Measurements from ENCODE around the gene SLC38A9.

The SLC38A9 gene

DNA sequence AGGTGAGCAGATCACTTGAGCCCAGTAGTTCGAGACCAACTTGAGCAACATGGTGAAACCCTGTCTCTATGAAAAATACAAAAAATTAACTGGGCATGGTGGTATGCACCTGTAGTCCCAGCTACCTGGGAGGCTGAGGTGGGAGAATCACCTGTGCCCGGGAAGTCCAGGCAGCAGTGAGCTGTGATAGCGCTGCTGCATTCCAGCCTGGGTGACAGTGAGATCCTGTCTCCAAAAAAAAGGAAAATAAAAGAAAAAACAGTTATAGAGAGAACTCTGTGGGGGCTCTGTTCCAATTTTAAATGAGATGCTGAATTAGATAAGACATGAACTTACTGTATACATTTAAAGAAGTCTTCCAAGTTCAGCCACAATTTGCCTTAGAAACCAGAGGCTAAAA lies 44.2 kb downstream of the SLC38A9 start:
- Mint-ChIP-seq H3K27ac (no peak overlapping the region), H3K4me1 (ENCODE audit: low read depth) (peaks cover 7% of the 10 kb centered on the region), H3K9me3 (no peaks in the 10 kb centered on the region), H3K27me3 (ENCODE audit: low read depth) (no peaks in the 10 kb centered on the region), H3K4me3 (no peak overlapping the region), H3K36me3 (ENCODE audit: low read depth) (peaks cover 27% of the 10 kb centered on the region)
- no peak for DNase-seq (ENCODE audit: low spot score)

DNA sequence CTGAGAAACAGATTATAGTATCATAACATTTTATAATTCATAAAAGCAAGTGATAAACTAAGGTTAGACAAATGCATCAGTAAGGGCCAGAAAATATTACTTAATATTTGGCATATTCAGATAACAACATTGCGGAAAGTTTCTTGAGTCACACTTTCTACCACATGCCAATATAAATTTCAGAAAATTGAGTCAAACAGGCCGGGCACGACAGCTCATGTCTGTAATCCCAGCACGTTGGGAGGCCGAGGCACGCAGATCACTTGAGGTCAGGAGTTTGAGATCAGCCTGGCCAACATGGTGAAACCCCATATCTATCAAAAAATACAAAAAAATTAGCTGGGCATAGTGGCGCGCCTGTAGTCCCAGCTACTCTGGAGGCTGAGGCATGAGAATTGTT lies 47.1 kb downstream of the SLC38A9 start:
- Mint-ChIP-seq H3K4me1 (ENCODE audit: low read depth) (peaks cover 8% of the 10 kb centered on the region), H3K9me3 (no peaks in the 10 kb centered on the region), H3K36me3 (ENCODE audit: low read depth) (peaks cover 36% of the 10 kb centered on the region), H3K27ac (no peak overlapping the region), H3K4me3 (no peak overlapping the region), H3K27me3 (ENCODE audit: low read depth) (no peaks in the 10 kb centered on the region)
- DNase-seq (ENCODE audit: low spot score) = no peak

DNA sequence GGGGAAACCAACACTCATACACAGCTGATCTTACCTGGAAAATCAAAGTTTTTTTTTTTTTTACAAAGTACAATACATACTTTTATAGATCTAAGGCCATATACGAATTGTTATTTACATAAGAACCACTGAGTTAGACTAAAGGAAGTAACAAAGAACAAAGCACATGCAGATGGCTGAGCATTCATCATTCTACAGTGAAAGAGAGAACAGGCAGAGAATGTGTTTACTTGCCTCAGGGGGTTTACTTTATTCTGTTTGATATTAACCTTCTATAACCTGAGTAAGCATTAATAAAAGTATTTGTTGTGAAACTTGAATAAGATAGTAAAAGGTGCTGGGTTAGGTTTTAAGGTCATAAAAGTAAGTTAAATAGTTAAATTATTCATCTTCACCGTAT lies 54.7 kb downstream of the SLC38A9 start:
- Mint-ChIP-seq H3K36me3 (ENCODE audit: low read depth) (peaks cover 31% of the 10 kb centered on the region), H3K27me3 (ENCODE audit: low read depth) (no peaks in the 10 kb centered on the region), H3K27ac (no peak overlapping the region), H3K4me1 (ENCODE audit: low read depth) (peaks cover 6% of the 10 kb centered on the region), H3K9me3 (no peaks in the 10 kb centered on the region), H3K4me3 (no peak overlapping the region)
- no peak for DNase-seq (ENCODE audit: low spot score)

DNA sequence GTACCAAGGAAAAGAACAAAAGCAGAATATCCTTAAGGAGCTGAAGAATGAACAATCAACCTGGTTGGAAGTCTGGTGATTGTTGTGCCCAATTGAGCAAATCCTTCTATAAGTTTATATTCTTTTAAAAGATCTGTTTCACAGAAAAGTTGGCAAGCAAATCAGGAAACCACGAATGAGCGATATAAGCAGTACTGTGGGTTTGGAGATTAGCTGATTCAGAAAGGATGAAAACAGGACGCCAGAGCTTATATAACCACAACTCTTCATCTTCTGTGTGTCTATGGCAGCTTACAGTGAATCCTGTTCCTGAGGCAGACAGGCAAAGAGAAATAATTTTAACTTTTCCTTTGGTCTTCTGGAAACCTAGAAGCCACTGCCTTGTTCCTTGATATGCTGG lies 61.7 kb downstream of the SLC38A9 start:
- Mint-ChIP-seq H3K4me3 (peak overlapping the region; percentile 60), H3K27ac (peak overlapping the region; percentile 27), H3K4me1 (ENCODE audit: low read depth) (peaks cover 31% of the 10 kb centered on the region), H3K36me3 (ENCODE audit: low read depth) (peaks cover 41% of the 10 kb centered on the region), H3K27me3 (ENCODE audit: low read depth) (no peaks in the 10 kb centered on the region), H3K9me3 (no peaks in the 10 kb centered on the region)
- DNase-seq (ENCODE audit: low spot score) = peak; percentile 16

DNA sequence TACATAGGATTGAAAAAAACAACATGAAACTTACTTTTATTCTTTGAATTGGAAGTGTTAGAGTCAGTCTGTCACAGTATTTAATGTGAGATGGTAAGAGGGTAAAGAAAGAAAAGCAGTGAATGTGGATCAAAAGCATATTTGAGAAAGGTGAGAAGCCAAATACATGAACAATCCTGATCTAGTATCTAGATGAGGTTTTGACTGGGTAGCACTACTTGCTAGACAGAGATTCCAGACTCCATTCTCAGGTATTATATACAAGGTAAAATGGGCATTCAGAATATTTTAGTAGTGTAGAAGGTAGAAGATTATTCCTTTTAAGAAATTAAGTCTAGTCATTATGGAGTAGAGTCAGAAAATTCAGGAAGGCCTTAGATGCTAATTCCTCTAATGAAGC lies 62.2 kb downstream of the SLC38A9 start:
- Mint-ChIP-seq H3K27ac (peak overlapping the region; percentile 27), H3K4me1 (ENCODE audit: low read depth) (peaks cover 31% of the 10 kb centered on the region), H3K36me3 (ENCODE audit: low read depth) (peaks cover 45% of the 10 kb centered on the region), H3K4me3 (peak overlapping the region; percentile 60), H3K9me3 (no peaks in the 10 kb centered on the region), H3K27me3 (ENCODE audit: low read depth) (no peaks in the 10 kb centered on the region)
- DNase-seq (ENCODE audit: low spot score) = no peak

DNA sequence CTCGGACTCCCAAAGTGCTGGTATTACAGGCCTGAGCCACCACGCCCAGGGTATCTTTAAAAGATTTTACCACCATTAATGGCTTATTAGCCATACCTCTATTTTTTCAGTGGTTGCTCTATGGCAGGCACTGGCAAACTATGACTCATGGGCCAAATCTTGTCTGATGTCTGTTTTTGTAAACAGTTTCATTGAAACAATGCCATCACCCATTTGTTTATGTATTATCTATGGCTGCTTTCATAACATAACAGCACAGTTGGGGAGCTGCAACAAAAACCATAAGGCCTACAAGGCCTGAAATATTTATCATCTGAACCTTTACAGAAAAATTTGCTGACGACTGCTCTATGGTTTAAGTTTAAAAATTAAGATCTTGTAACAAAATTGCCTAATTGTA lies 66.8 kb downstream of the SLC38A9 start:
- H3K27ac Mint-ChIP-seq = no peak overlapping the region
- H3K36me3 Mint-ChIP-seq (ENCODE audit: low read depth) = peaks cover 40% of the 10 kb centered on the region
- H3K27me3 Mint-ChIP-seq (ENCODE audit: low read depth) = no peaks in the 10 kb centered on the region
- peaks cover 16% of the 10 kb centered on the region for H3K4me1 Mint-ChIP-seq (ENCODE audit: low read depth)
- DNase-seq (ENCODE audit: low spot score) = no peak
- no peaks in the 10 kb centered on the region for H3K9me3 Mint-ChIP-seq
- no peak overlapping the region for H3K4me3 Mint-ChIP-seq

DNA sequence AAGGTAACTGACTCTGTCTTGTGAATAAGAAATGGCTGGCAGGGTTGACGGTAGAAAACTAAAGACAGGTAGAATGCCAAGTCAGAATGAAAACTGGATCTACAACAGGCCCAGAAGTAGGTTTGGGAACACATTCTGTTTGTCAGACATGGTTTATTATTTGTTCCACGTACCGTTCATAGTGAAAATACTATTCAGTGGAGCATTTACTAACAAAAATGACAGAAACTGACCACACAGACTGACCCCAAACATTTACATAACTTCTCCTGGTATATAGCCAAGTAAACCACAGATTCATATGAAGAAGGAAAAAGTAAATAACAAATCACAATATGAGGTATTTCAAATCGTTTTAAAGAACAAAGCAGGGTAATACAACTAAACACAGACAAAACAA lies 73.7 kb downstream of the SLC38A9 start:
- Mint-ChIP-seq H3K36me3 (ENCODE audit: low read depth) (peaks cover 25% of the 10 kb centered on the region), H3K27ac (no peak overlapping the region), H3K27me3 (ENCODE audit: low read depth) (no peaks in the 10 kb centered on the region), H3K9me3 (no peaks in the 10 kb centered on the region), H3K4me1 (ENCODE audit: low read depth) (peaks cover 14% of the 10 kb centered on the region), H3K4me3 (no peak overlapping the region)
- no peak for DNase-seq (ENCODE audit: low spot score)

DNA sequence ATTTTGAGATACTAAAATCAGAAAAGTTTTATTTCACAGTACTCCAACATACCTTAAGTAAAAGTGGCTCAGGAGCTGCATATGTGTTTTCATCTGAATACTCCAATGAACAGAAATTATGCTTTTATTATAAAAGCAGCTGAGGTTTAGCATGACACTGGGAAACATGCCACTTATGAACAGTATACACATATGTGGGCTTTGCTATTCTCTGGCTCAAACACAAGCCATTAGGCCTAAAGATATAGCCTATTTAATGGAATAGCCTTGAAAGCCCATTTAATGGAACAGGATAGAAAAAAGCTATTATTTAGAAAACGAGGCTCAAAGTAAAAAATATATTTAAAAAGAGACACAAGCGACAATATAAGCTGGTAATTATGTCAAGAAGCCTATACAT lies 74.1 kb downstream of the SLC38A9 start:
- Mint-ChIP-seq H3K4me3 (no peak overlapping the region), H3K27ac (no peak overlapping the region)

DNA sequence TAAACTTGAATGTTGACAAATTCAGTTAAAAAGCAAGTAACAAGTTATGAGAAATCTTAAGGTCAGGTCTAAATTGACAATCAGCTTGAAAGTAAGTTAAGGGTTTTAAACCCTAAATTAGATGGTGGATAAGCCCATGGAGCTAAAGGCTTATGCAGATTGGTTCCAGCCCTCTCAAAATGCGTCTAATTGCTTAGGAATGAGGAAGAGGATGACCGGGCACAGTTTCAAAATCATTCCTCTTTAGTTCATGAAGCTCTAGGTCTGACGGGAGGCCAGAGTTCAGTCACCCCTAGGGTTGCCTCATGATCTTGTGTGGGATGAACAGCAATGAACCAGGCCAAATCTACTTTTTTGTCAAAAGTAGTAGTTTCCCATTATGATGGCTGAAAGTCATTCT lies 75.4 kb downstream of the SLC38A9 start:
- Mint-ChIP-seq H3K27ac (no peak overlapping the region), H3K36me3 (ENCODE audit: low read depth) (peaks cover 28% of the 10 kb centered on the region), H3K9me3 (no peaks in the 10 kb centered on the region), H3K4me3 (no peak overlapping the region), H3K27me3 (ENCODE audit: low read depth) (no peaks in the 10 kb centered on the region), H3K4me1 (ENCODE audit: low read depth) (peaks cover 14% of the 10 kb centered on the region)
- DNase-seq (ENCODE audit: low spot score) = no peak

More for the DNA sequence above, 74.1 kb downstream of the SLC38A9 start:
- Mint-ChIP-seq H3K4me1 (ENCODE audit: low read depth) (peaks cover 14% of the 10 kb centered on the region), H3K9me3 (no peaks in the 10 kb centered on the region), H3K27me3 (ENCODE audit: low read depth) (no peaks in the 10 kb centered on the region), H3K36me3 (ENCODE audit: low read depth) (peaks cover 25% of the 10 kb centered on the region)
- DNase-seq (ENCODE audit: low spot score) = no peak

DNA sequence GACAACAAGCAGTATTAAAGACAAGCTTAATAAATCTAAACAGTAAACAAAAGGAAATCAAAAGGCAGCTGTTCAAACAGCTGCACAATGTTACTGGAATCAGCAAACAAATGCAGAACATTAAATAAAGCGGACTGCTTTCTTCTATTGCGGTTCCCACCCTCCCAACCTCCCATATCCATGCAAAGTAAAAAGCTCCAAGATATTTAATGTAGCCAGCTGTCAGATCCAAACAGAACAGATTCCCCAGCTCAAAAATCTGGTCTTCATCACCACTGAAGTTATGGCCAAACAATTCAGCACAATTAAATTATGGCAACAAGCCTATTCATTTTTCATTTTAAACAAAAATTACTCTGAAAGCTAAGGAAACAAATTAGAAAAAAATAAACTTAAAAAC lies 75.9 kb downstream of the SLC38A9 start:
- no peak overlapping the region for H3K27ac Mint-ChIP-seq
- DNase-seq (ENCODE audit: low spot score) = no peak
- no peaks in the 10 kb centered on the region for H3K9me3 Mint-ChIP-seq
- H3K36me3 Mint-ChIP-seq (ENCODE audit: low read depth) = peaks cover 25% of the 10 kb centered on the region
- no peak overlapping the region for H3K4me3 Mint-ChIP-seq
- H3K27me3 Mint-ChIP-seq (ENCODE audit: low read depth) = no peaks in the 10 kb centered on the region
- peaks cover 14% of the 10 kb centered on the region for H3K4me1 Mint-ChIP-seq (ENCODE audit: low read depth)

DNA sequence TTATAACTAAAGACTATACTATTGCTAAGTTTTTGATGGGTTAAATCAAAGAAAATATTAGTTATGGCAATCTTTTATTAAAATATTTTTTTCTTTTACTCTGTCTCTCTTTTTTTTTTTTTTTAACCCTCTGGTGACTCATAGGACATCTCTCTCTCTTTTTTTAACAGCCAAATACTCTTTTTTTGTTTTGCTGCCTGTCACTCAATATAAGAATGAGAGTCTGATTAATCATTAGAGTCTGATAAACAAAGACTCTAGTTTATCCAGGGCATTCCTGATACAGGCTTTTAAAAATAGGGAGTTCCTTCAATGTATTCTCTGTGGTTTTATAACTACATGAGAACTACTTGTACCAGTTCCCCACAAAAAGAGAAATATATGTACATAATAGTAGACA lies 77.3 kb downstream of the SLC38A9 start:
- Mint-ChIP-seq H3K27ac (no peak overlapping the region), H3K4me3 (no peak overlapping the region), H3K4me1 (ENCODE audit: low read depth) (peaks cover 14% of the 10 kb centered on the region), H3K9me3 (no peaks in the 10 kb centered on the region), H3K36me3 (ENCODE audit: low read depth) (peaks cover 23% of the 10 kb centered on the region), H3K27me3 (ENCODE audit: low read depth) (no peaks in the 10 kb centered on the region)
- no peak for DNase-seq (ENCODE audit: low spot score)

DNA sequence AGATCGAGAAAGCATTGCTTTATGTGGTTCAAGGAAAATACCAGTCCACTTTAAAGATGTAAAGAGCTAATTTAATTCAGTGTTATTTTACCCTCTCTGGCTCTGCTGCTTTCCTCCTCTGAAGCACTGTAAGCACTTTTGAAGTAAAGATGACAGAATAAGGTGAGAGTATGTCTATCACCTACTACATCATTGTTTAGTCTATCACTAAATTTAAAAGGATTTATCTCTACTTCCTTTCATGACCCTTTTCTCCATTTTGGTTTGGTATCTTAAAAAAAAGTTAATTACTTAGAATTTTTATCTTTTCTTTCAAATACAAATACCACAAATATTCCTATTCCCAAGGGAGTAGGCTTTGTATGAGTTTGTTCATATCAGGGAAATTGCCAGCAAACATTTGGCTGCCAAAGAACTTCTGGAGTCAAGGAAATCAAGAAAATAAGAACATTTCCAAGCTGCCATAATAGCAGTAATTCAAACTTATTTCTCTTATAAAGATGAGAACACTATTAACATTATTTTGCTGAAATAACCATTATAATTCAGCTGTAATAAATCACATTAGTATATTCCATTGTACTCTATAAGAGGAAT lies 77.8 kb downstream of the SLC38A9 start:
- Mint-ChIP-seq H3K36me3 (ENCODE audit: low read depth) (peaks cover 25% of the 10 kb centered on the region), H3K9me3 (no peaks in the 10 kb centered on the region), H3K27me3 (ENCODE audit: low read depth) (no peaks in the 10 kb centered on the region), H3K27ac (peak overlapping the region; percentile 84), H3K4me3 (peak overlapping the region; percentile 54), H3K4me1 (ENCODE audit: low read depth) (peaks cover 14% of the 10 kb centered on the region)
- DNase-seq (ENCODE audit: low spot score) = no peak

DNA sequence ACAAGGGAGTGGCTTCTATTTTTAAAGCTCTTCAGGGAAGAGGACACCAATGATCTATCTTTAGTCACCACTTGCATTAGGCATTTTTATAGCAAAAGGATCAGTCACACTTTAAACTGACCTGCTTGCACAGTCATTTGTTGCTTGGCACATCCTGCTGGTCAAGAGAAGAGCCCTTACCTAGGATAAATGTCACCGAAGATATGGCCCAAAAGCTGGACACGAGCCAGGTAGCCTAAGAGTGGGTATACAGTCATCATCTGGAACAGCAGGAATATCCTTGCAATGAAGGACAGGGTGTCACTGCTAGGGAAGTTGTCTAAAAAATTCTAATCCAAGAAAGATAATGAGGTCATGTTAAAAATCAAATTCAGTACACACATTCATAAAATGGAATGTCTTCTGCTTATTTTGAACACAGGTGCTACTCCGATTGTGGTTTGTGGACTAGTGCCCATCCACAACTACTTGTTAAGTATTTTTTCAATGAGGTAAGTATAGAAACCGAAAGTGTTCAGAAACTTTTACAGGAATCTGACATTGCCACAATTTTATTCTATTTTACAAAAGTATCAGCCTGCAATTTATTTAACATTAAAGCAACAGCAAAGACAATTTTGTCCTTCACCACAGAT lies 78.4 kb downstream of the SLC38A9 start:
- peaks cover 14% of the 10 kb centered on the region for H3K4me1 Mint-ChIP-seq (ENCODE audit: low read depth)
- H3K9me3 Mint-ChIP-seq = no peaks in the 10 kb centered on the region
- H3K36me3 Mint-ChIP-seq (ENCODE audit: low read depth) = peaks cover 23% of the 10 kb centered on the region
- peak overlapping the region; percentile 84 for H3K27ac Mint-ChIP-seq
- no peak for DNase-seq (ENCODE audit: low spot score)
- H3K4me3 Mint-ChIP-seq = peak overlapping the region; percentile 54
- no peaks in the 10 kb centered on the region for H3K27me3 Mint-ChIP-seq (ENCODE audit: low read depth)

DNA sequence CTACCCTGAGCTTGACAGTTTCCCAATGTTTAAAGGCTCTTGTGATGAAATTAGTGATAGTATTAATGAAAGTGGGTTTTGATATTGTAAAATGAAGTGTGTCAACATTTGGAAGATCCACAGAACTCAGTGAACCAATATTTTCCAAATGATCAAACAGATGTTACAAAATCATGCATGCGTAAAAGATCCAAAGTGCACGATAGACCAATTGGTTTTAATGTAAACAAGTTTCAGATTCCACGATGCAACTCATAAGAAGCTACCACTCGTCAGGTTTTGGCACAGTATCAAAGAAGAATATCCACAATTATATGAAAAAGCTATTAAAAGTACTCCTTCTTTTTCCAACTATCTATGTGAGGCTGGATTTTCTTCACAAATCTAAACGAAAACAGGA lies 82.3 kb downstream of the SLC38A9 start:
- no peak overlapping the region for H3K27ac Mint-ChIP-seq
- H3K27me3 Mint-ChIP-seq (ENCODE audit: low read depth) = no peaks in the 10 kb centered on the region
- DNase-seq (ENCODE audit: low spot score) = no peak
- no peak overlapping the region for H3K4me3 Mint-ChIP-seq
- H3K4me1 Mint-ChIP-seq (ENCODE audit: low read depth) = peaks cover 26% of the 10 kb centered on the region
- H3K36me3 Mint-ChIP-seq (ENCODE audit: low read depth) = peaks cover 28% of the 10 kb centered on the region
- H3K9me3 Mint-ChIP-seq = no peaks in the 10 kb centered on the region

DNA sequence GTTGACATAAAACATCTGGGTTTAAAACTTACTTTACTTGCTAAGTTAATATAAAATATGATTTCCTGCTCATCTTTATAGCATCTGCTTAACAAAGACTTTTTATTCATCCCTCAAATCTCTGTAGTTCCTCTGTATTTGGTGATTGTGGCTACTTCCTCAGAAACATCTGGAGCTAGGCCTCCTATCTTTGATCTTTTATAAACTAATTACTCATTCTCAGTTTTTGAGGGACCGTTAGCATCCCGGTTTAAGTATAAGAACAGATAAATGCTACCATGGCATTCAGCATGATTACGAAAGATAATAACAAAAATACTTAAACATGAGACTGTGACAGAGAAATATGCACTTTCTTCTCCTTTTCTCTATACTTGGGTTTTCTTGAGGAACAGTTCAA lies 85.3 kb downstream of the SLC38A9 start:
- no peak overlapping the region for H3K27ac Mint-ChIP-seq
- no peaks in the 10 kb centered on the region for H3K27me3 Mint-ChIP-seq (ENCODE audit: low read depth)
- peaks cover 17% of the 10 kb centered on the region for H3K4me1 Mint-ChIP-seq (ENCODE audit: low read depth)
- no peaks in the 10 kb centered on the region for H3K9me3 Mint-ChIP-seq
- H3K36me3 Mint-ChIP-seq (ENCODE audit: low read depth) = peaks cover 18% of the 10 kb centered on the region
- no peak for DNase-seq (ENCODE audit: low spot score)
- no peak overlapping the region for H3K4me3 Mint-ChIP-seq

All from T-helper 2 cell treated with Interferon-gamma antibody and Interleukin-4, amounts not matched to agents 5 μg/mL and 100 μg/mL, for 36 hours (primary cell).